GM12874 (cell line): Measurements from ENCODE around the gene CEP19.

ENCODE experiments used
- CTCF ChIP-seq: IDR thresholded peaks from 2 replicates; pipeline ENCODE4 v1.5.1; 2011; ENCODE audit warnings: low read depth, mild to moderate bottlenecking, control low read depth, low read length, moderate library complexity; ENCODE audit not compliant: insufficient read depth

CEP19 gene

GRCh38 chr3:196670339-196670738 is 41.7 kb downstream of the CEP19 start:
- TF ChIP-seq CTCF, result no peak

- no peak for TF ChIP-seq CTCF
Observed at GRCh38 chr3:196667056-196667825, 44.8 kb downstream of the CEP19 start.

- TF ChIP-seq CTCF, result no peak
Observed at GRCh38 chr3:196666001-196666867, 45.8 kb downstream of the CEP19 start.

GRCh38 chr3:196662711-196663571 is 49.1 kb downstream of the CEP19 start:
- TF ChIP-seq CTCF, result no peak

- no peak for TF ChIP-seq CTCF
Observed at GRCh38 chr3:196662033-196662432, 50.0 kb downstream of the CEP19 start.

- no peak for TF ChIP-seq CTCF
Observed at GRCh38 chr3:196661400-196661799, 50.6 kb downstream of the CEP19 start.
